Suprapubic skin (tissue), 4 donors: ENCODE measurements around the gene FDX2. TPM values are rescaled to one million over a fixed set of nuclear protein-coding genes. Genes with fewer than 3 reads are reported as not detected.

Experiments used
- DNase-seq, 2 donors: peaks; one replicate each; pipeline ENCODE4 v3.0.0-alpha.2; 2019; ENCODE audit warnings: low spot score in 2 of 2
- H3K27ac ChIP-seq: fragments of 200-600 bp; sonication (generic); one replicate; pipeline ENCODE4 v1.5.1; 2019
- H3K27me3 ChIP-seq: fragments of 200-600 bp; sonication (generic); one replicate; pipeline ENCODE4 v1.5.1; 2019
- H3K36me3 ChIP-seq: fragments of 200-600 bp; sonication (generic); one replicate; pipeline ENCODE4 v1.5.1; 2019
- H3K4me1 ChIP-seq: fragments of 200-600 bp; sonication (generic); one replicate; pipeline ENCODE4 v1.5.1; 2019
- H3K4me3 ChIP-seq: fragments of 200-600 bp; sonication (generic); one replicate; pipeline ENCODE4 v1.5.1; 2019; ENCODE audit warnings: mild to moderate bottlenecking
- H3K9me3 ChIP-seq: fragments of 200-600 bp; sonication (generic); one replicate; pipeline ENCODE4 v1.5.1; 2019
- EP300 ChIP-seq: sonication (generic); formaldehyde crosslinking; IDR thresholded peaks from one replicate; pipeline ENCODE4 v1.6.1; 2017; ENCODE audit warnings: antibody characterized with exemption
- POLR2A ChIP-seq, 2 donors: fragments of 450-650 bp; IDR thresholded peaks; one replicate each; pipeline ENCODE4 v1.6.1; 2017; ENCODE audit warnings: antibody characterized with exemption in 2 of 2, mild to moderate bottlenecking in 2 of 2, moderate library complexity in 2 of 2
- POLR2AphosphoS5 ChIP-seq, 3 donors: sonication (generic); formaldehyde crosslinking; IDR thresholded peaks; one replicate each; pipeline ENCODE4 v1.6.1; 2017; ENCODE audit warnings: antibody characterized with exemption in 3 of 3
- WGBS: methylation state at CpG from one replicate; pipeline ENCODE4 v1.1.5; 2018; 5-methylcytosine and 5-hydroxymethylcytosine counted together
- total RNA-seq, 4 donors: library from RNA; depleted of rRNA; stranded (reverse); fragments of >200 nt; gene quantifications; one replicate each; pipeline ENCODE4 v1.1.0, GENCODE V29; 2016
- TF ChIP-seq, protein P1 (sequence below), 2 donors: fragments of 200-600 bp in 1 of 2; fragments of 450-650 bp in 1 of 2; sonication (generic) in 1 of 2; IDR thresholded peaks; one replicate each; pipeline ENCODE4 v1.5.1; 2016 to 2019; ENCODE audit warnings: antibody characterized with exemption in 2 of 2, mild to moderate bottlenecking in 1 of 2, moderate library complexity in 1 of 2

FDX2 gene
- 10 to 100 TPM in 3 of 4 donors, 1 to 10 TPM in 1; 7.9 to 19.0 (median 14.5) TPM for total RNA-seq

DNA sequence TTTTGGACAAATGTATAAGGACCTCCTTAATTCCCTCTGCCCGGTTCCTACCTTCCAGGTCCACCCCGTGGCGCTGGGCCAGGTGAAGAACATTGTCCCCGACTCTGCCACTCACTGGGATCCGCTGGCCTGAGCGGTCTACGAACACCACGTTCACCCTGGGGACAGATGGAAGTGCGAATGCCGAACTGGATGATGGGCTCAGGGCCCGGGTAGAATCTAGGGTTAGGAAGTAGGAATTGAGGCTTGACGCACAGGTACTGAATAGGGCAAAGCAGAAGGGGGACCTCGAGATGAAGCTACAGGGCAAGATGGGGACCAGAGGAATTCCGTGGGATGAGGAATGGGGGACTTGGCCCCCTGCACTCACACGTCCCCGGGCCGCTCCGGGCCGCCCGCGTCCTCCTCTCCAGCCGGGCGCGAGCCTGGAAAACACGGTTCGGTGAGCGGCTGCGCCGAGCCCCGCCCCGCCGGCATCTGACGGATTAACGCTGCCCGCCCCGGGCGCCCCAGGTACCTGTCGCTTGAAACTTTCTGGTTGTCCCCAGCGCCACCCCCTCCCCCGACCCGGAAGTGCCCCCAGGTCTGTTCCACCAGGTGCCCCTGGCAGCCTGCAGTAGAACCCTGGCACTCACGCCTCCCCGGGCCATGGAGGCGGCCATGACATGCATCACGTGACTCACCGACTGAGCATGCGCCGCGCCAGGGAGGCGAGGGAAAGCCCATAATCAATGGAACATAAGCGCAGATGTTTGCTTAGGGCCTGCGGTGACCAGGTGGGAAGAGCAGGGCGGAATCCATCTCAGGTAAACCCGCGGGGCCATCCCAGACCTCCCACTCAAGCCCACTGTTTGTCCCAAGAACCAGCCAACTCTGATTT is at the start of gene FDX2:
TSS of gene FDX2 (minus strand) at position 681 of the 880 bp plus-strand sequence. CDS start at position 662, 19 bp downstream.
- Histone ChIP-seq H3K27ac (no peak within 1 kb of the TSS), H3K9me3 (no peaks in the 10 kb centered on the region), H3K36me3 (peaks cover 42% of the 10 kb centered on the region), H3K4me3 (peak within 1 kb of the TSS; percentile 85), H3K4me1 (peaks cover 15% of the 10 kb centered on the region), H3K27me3 (no peaks in the 10 kb centered on the region)
- TF ChIP-seq, protein P1, sequence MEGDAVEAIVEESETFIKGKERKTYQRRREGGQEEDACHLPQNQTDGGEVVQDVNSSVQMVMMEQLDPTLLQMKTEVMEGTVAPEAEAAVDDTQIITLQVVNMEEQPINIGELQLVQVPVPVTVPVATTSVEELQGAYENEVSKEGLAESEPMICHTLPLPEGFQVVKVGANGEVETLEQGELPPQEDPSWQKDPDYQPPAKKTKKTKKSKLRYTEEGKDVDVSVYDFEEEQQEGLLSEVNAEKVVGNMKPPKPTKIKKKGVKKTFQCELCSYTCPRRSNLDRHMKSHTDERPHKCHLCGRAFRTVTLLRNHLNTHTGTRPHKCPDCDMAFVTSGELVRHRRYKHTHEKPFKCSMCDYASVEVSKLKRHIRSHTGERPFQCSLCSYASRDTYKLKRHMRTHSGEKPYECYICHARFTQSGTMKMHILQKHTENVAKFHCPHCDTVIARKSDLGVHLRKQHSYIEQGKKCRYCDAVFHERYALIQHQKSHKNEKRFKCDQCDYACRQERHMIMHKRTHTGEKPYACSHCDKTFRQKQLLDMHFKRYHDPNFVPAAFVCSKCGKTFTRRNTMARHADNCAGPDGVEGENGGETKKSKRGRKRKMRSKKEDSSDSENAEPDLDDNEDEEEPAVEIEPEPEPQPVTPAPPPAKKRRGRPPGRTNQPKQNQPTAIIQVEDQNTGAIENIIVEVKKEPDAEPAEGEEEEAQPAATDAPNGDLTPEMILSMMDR (IDR thresholded peaks at IDR 0.05) = no peak
- TF ChIP-seq POLR2AphosphoS5 (IDR thresholded peaks at IDR 0.05) (no peak), EP300 (no peak), POLR2A (IDR thresholded peaks at IDR 0.05) (no peak)
- DNase-seq = peak; percentile 92 to 94
- 1% methylated on average over 24 of the region's 55 CpGs for WGBS

- 96% methylated on average over 23 of the region's 23 CpGs for WGBS
Measured at GRCh38 chr19:10365518-10365917, 49.7 kb upstream of the FDX2 start.

DNA sequence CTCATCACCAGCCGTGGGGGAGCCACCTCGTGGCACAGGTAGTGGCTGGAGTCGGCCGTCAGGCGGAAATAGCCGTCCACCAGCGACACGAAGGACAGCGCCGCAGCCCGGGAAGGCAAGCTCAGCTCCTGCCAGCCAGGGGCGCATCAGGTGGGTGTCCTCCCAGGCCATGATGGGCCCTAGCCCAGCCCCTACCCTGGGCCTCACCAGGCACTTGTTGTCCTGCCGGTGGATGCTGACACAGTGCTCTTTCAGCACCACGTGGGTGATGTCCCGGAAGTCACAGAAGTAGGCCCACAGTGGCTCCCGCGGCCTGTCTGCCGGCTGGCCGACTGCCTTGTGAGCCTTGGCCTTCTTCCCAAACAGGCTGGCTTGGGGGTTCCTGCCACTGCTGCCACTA is 48.8 kb upstream of the FDX2 start:
- Histone ChIP-seq H3K9me3 (no peaks in the 10 kb centered on the region), H3K4me3 (no peak overlapping the region), H3K36me3 (peaks cover 93% of the 10 kb centered on the region), H3K27ac (no peak overlapping the region), H3K4me1 (no peaks in the 10 kb centered on the region), H3K27me3 (no peaks in the 10 kb centered on the region)
- TF ChIP-seq EP300 = no peak
- no peak for TF ChIP-seq POLR2A (IDR thresholded peaks at IDR 0.05)
- no peak for TF ChIP-seq POLR2AphosphoS5 (IDR thresholded peaks at IDR 0.05)
- TF ChIP-seq, protein P1 (IDR thresholded peaks at IDR 0.05) = no peak
- DNase-seq = no peak
- WGBS = 70% methylated on average over 4 of the region's 19 CpGs

More at GRCh38 chr19:10365518-10365917, 49.7 kb upstream of the FDX2 start:
- no peak overlapping the region for H3K27ac ChIP-seq
- no peaks in the 10 kb centered on the region for H3K9me3 ChIP-seq
- DNase-seq = no peak
- TF ChIP-seq, protein P1 (IDR thresholded peaks at IDR 0.05) = no peak
- TF ChIP-seq EP300 (no peak), POLR2AphosphoS5 (IDR thresholded peaks at IDR 0.05) (no peak), POLR2A (IDR thresholded peaks at IDR 0.05) (no peak)
- H3K36me3 ChIP-seq = peaks cover 93% of the 10 kb centered on the region
- no peaks in the 10 kb centered on the region for H3K27me3 ChIP-seq
- H3K4me3 ChIP-seq = no peak overlapping the region
- no peaks in the 10 kb centered on the region for H3K4me1 ChIP-seq

DNA sequence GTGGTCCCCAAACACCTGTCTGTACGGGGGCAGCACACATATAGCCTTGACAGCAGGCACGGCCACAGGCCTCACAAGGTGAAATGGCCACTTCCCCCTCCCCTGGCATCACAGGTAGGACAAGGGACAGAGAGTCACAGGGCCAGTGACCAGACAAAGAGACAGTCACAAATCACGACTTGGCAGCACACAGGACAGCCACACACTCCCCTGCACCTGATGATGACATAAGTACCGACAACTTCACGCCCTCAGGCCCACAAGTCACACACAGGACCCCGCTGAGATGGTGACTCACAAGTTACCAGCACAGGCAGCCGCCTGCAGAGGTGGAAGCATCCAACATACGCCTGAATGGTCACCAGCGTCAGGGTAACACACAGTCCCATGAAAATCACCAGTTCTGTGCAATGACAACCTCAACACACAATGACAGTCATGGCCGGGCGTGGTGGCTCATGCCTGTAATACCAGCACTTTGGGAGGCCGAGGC is 48.0 kb upstream of the FDX2 start:
- DNase-seq = no peak
- H3K27me3 ChIP-seq = no peaks in the 10 kb centered on the region
- TF ChIP-seq, protein P1 (IDR thresholded peaks at IDR 0.05) = no peak
- TF ChIP-seq POLR2AphosphoS5 (IDR thresholded peaks at IDR 0.05) (no peak), EP300 (no peak), POLR2A (IDR thresholded peaks at IDR 0.05) (no peak)
- no peak overlapping the region for H3K4me3 ChIP-seq
- no peak overlapping the region for H3K27ac ChIP-seq
- no peaks in the 10 kb centered on the region for H3K9me3 ChIP-seq
- 94% methylated on average over 2 of the region's 12 CpGs for WGBS
- H3K36me3 ChIP-seq = peaks cover 93% of the 10 kb centered on the region
- H3K4me1 ChIP-seq = no peaks in the 10 kb centered on the region

DNA sequence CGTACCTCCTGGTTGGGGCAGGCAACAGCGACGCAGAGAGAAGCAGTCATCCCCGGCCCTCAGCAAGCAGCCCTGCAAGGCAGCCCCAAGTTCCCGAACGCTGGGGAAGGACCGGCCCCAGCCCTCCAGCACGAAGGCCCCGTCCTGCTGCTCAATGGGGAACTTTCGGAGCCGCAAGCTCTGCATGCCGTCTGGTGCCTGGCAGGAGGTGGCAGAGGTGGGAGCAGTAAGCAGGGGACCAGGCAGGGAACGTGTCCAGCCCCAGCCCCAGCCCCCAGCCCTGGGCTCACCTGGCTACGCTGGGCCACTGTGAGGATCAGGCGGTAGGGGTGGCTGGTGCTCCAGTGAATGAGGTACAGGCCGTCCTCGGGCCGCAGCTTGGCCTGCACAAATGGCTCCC is 46.4 kb upstream of the FDX2 start:
- H3K27ac ChIP-seq = no peak overlapping the region
- no peaks in the 10 kb centered on the region for H3K4me1 ChIP-seq
- H3K9me3 ChIP-seq = no peaks in the 10 kb centered on the region
- DNase-seq = no peak
- H3K27me3 ChIP-seq = no peaks in the 10 kb centered on the region
- 96% methylated on average over 4 of the region's 18 CpGs for WGBS
- TF ChIP-seq POLR2A (IDR thresholded peaks at IDR 0.05) = no peak
- no peak for TF ChIP-seq POLR2AphosphoS5 (IDR thresholded peaks at IDR 0.05)
- TF ChIP-seq, protein P1 (IDR thresholded peaks at IDR 0.05) = no peak
- TF ChIP-seq EP300 = no peak
- no peak overlapping the region for H3K4me3 ChIP-seq
- peaks cover 92% of the 10 kb centered on the region for H3K36me3 ChIP-seq
